ENCODE measurements around the gene IRF2.

DNA sequence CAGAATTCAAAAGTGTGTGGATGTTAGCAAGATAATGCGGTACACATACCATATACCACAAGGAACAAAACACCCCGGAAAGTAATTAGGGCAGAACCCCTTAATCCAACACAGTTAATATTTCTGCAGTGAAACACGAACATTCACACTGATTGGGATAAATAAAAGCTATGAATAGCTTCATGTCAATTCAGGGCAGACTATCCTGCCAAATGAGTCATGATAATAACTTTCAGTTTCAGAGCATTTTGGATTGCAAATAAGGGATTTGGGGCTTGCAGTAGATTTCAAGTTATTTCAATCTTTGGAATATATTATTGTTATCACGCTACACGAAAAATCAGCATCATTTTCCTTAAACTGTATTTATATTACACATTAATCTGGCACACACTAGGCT is 24.3 kb downstream of the IRF2 start:
- no peak for TF ChIP-seq JUN (IDR thresholded peaks at IDR 0.05; ENCODE audit: low read depth, low read length)
- TF ChIP-seq, protein P1, sequence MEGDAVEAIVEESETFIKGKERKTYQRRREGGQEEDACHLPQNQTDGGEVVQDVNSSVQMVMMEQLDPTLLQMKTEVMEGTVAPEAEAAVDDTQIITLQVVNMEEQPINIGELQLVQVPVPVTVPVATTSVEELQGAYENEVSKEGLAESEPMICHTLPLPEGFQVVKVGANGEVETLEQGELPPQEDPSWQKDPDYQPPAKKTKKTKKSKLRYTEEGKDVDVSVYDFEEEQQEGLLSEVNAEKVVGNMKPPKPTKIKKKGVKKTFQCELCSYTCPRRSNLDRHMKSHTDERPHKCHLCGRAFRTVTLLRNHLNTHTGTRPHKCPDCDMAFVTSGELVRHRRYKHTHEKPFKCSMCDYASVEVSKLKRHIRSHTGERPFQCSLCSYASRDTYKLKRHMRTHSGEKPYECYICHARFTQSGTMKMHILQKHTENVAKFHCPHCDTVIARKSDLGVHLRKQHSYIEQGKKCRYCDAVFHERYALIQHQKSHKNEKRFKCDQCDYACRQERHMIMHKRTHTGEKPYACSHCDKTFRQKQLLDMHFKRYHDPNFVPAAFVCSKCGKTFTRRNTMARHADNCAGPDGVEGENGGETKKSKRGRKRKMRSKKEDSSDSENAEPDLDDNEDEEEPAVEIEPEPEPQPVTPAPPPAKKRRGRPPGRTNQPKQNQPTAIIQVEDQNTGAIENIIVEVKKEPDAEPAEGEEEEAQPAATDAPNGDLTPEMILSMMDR (IDR thresholded peaks at IDR 0.05; ENCODE audit: control extremely low read depth in 1 of 3, insufficient read depth in 1 of 3, low read depth in 1 of 3, low read length in 3 of 3), result no peak
- no peak for TF ChIP-seq EZH2 (IDR thresholded peaks at IDR 0.05; ENCODE audit: low read depth, low read length, severe bottlenecking)
- no peak for TF ChIP-seq CREB1 (IDR thresholded peaks at IDR 0.05)
- TF ChIP-seq, protein P2, sequence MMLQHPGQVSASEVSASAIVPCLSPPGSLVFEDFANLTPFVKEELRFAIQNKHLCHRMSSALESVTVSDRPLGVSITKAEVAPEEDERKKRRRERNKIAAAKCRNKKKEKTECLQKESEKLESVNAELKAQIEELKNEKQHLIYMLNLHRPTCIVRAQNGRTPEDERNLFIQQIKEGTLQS (IDR thresholded peaks at IDR 0.05; ENCODE audit: insufficient read depth, low read depth, low read length), result no peak
- no peak for TF ChIP-seq POLR2AphosphoS5 (IDR thresholded peaks at IDR 0.05; ENCODE audit: low read depth, low read length)
- no peak for TF ChIP-seq RBBP5 (IDR thresholded peaks at IDR 0.05; ENCODE audit: borderline replicate concordance, low read depth, low read length)
- TF ChIP-seq POLR2A (IDR thresholded peaks at IDR 0.05; ENCODE audit: control extremely low read depth in 1 of 2, low read depth in 2 of 2, low read length in 2 of 2), result no peak
- no peak for TF ChIP-seq RFX5 (IDR thresholded peaks at IDR 0.05; ENCODE audit: borderline replicate concordance, low read depth, low read length)
- TF ChIP-seq JUND (IDR thresholded peaks at IDR 0.05; ENCODE audit: low read length), result no peak
- TF ChIP-seq TAF1 (IDR thresholded peaks at IDR 0.05; ENCODE audit: low read depth, low read length), result no peak
